ENCODE measurements around the gene TRIM52.

The TRIM52 gene

DNA sequence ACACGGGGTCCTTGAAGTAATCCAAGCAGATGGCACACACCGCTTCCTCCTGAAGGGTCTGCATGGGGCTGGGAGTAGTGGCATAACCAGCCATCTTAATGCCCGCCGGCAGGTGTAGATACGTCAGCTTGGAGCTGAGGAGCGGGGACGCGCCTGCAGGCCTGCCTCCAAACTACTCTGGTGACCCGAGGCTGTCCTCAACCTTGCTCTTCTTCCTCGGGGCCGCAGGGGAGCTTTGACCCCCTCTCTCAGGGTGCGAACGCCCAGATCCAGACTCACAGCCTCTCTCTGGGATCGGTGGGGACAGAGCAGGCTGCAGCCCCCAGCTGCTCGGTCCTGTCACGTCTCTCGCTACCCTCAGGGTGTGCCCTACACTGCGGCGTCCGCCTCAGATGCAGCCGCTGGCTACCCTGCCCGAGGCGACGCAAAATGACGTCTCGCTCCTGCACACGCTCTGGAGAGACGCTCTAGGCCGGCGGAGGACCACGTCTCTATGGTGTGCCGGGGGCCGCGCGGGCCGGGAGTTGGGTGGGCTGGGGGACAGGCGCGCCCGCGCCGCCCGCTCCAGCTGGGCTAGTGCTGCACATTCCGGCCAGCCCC lies at the start of gene TRIM52 (continued):
- TF ChIP-seq, protein P1, sequence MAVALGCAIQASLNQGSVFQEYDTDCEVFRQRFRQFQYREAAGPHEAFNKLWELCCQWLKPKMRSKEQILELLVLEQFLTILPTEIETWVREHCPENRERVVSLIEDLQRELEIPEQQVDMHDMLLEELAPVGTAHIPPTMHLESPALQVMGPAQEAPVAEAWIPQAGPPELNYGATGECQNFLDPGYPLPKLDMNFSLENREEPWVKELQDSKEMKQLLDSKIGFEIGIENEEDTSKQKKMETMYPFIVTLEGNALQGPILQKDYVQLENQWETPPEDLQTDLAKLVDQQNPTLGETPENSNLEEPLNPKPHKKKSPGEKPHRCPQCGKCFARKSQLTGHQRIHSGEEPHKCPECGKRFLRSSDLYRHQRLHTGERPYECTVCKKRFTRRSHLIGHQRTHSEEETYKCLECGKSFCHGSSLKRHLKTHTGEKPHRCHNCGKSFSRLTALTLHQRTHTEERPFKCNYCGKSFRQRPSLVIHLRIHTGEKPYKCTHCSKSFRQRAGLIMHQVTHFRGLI (tag by site-specific recombination; IDR thresholded peaks at IDR 0.05): peak; percentile 73
- TF ChIP-seq KLF10 (tag by site-specific recombination; IDR thresholded peaks at IDR 0.05) (peak; percentile 50; the same call in 1 of the 2 replicates), KLF1 (tag by site-specific recombination; IDR thresholded peaks at IDR 0.05) (peak; percentile 64), ZNF791 (tag by site-specific recombination; IDR thresholded peaks at IDR 0.05) (no peak), ZXDB (tag by site-specific recombination; IDR thresholded peaks at IDR 0.05) (peak; percentile 71), ZBTB7A (tag by site-specific recombination; IDR thresholded peaks at IDR 0.05; ENCODE audit: low read depth) (peak; percentile 70), KLF8 (tag by site-specific recombination; IDR thresholded peaks at IDR 0.05) (peak; percentile 95), ZNF335 (tag by site-specific recombination; conservative IDR thresholded peaks at IDR 0.05) (peak; percentile 91), ZBTB1 (tag by site-specific recombination; IDR thresholded peaks at IDR 0.05) (no peak), ZNF433 (tag by site-specific recombination; IDR thresholded peaks at IDR 0.05; ENCODE audit: low read depth) (no peak), SP2 (tag by site-specific recombination; IDR thresholded peaks at IDR 0.05) (peak; percentile 44; the same call in 1 of the 2 replicates), GLIS2 (tag by site-specific recombination; IDR thresholded peaks at IDR 0.05) (peak; percentile 67; the same call in 1 of the 2 replicates), ZBTB17 (tag by site-specific recombination; IDR thresholded peaks at IDR 0.05) (peak; percentile 85), GFI1B (tag by site-specific recombination; IDR thresholded peaks at IDR 0.05) (no peak), OSR2 (tag by site-specific recombination; IDR thresholded peaks at IDR 0.05) (peak; percentile 42), ZNF24 (tag by site-specific recombination; IDR thresholded peaks at IDR 0.05) (peak; percentile 64; the same call in 1 of the 2 replicates), MZF1 (tag by site-specific recombination; IDR thresholded peaks at IDR 0.05; ENCODE audit: borderline replicate concordance) (peak; percentile 18; the same call in 1 of the 2 replicates), ZNF610 (tag by site-specific recombination; IDR thresholded peaks at IDR 0.05; ENCODE audit: borderline replicate concordance) (0 out of 2 replicates have a peak, but pooled peaks have one; percentile 79)
- TF ChIP-seq, protein P2, sequence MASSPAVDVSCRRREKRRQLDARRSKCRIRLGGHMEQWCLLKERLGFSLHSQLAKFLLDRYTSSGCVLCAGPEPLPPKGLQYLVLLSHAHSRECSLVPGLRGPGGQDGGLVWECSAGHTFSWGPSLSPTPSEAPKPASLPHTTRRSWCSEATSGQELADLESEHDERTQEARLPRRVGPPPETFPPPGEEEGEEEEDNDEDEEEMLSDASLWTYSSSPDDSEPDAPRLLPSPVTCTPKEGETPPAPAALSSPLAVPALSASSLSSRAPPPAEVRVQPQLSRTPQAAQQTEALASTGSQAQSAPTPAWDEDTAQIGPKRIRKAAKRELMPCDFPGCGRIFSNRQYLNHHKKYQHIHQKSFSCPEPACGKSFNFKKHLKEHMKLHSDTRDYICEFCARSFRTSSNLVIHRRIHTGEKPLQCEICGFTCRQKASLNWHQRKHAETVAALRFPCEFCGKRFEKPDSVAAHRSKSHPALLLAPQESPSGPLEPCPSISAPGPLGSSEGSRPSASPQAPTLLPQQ (tag by site-specific recombination; IDR thresholded peaks at IDR 0.05): peak; percentile 66
- TF ChIP-seq, protein P3, sequence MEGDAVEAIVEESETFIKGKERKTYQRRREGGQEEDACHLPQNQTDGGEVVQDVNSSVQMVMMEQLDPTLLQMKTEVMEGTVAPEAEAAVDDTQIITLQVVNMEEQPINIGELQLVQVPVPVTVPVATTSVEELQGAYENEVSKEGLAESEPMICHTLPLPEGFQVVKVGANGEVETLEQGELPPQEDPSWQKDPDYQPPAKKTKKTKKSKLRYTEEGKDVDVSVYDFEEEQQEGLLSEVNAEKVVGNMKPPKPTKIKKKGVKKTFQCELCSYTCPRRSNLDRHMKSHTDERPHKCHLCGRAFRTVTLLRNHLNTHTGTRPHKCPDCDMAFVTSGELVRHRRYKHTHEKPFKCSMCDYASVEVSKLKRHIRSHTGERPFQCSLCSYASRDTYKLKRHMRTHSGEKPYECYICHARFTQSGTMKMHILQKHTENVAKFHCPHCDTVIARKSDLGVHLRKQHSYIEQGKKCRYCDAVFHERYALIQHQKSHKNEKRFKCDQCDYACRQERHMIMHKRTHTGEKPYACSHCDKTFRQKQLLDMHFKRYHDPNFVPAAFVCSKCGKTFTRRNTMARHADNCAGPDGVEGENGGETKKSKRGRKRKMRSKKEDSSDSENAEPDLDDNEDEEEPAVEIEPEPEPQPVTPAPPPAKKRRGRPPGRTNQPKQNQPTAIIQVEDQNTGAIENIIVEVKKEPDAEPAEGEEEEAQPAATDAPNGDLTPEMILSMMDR (tag by site-specific recombination; IDR thresholded peaks at IDR 0.05): peak; percentile 62; the same call in 1 of the 2 replicates
- TF ChIP-seq, protein P4, sequence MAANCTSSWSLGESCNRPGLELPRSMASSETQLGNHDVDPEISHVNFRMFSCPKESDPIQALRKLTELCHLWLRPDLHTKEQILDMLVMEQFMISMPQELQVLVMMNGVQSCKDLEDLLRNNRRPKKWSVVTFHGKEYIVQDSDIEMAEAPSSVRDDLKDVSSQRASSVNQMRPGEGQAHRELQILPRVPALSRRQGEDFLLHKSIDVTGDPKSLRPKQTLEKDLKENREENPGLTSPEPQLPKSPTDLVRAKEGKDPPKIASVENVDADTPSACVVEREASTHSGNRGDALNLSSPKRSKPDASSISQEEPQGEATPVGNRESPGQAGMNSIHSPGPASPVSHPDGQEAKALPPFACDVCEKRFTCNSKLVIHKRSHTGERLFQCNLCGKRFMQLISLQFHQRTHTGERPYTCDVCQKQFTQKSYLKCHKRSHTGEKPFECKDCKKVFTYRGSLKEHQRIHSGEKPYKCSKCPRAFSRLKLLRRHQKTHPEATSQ (tag by site-specific recombination; IDR thresholded peaks at IDR 0.05): peak; percentile 90; the same call in 1 of the 2 replicates
- TF ChIP-seq, protein P5, sequence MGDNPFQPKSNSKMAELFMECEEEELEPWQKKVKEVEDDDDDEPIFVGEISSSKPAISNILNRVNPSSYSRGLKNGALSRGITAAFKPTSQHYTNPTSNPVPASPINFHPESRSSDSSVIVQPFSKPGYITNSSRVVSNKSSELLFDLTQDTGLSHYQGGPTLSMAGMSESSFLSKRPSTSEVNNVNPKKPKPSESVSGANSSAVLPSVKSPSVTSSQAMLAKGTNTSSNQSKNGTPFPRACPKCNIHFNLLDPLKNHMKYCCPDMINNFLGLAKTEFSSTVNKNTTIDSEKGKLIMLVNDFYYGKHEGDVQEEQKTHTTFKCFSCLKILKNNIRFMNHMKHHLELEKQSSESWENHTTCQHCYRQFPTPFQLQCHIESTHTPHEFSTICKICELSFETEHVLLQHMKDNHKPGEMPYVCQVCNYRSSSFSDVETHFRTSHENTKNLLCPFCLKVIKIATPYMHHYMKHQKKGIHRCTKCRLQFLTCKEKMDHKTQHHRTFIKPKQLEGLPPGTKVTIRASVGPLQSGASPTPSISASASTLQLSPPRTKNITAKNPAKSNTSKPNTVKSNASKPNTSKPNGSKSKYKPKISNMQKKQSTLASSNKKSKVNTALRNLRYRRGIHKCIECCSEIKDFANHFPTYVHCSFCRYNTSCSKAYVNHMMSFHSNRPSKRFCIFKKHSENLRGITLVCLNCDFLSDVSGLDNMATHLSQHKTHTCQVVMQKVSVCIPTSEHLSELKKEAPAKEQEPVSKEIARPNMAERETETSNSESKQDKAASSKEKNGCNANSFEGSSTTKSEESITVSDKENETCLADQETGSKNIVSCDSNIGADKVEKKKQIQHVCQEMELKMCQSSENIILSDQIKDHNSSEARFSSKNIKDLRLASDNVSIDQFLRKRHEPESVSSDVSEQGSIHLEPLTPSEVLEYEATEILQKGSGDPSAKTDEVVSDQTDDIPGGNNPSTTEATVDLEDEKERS (tag by site-specific recombination; IDR thresholded peaks at IDR 0.05): 0 out of 2 replicates have a peak, but pooled peaks have one; percentile 16
- TF ChIP-seq, protein P6, sequence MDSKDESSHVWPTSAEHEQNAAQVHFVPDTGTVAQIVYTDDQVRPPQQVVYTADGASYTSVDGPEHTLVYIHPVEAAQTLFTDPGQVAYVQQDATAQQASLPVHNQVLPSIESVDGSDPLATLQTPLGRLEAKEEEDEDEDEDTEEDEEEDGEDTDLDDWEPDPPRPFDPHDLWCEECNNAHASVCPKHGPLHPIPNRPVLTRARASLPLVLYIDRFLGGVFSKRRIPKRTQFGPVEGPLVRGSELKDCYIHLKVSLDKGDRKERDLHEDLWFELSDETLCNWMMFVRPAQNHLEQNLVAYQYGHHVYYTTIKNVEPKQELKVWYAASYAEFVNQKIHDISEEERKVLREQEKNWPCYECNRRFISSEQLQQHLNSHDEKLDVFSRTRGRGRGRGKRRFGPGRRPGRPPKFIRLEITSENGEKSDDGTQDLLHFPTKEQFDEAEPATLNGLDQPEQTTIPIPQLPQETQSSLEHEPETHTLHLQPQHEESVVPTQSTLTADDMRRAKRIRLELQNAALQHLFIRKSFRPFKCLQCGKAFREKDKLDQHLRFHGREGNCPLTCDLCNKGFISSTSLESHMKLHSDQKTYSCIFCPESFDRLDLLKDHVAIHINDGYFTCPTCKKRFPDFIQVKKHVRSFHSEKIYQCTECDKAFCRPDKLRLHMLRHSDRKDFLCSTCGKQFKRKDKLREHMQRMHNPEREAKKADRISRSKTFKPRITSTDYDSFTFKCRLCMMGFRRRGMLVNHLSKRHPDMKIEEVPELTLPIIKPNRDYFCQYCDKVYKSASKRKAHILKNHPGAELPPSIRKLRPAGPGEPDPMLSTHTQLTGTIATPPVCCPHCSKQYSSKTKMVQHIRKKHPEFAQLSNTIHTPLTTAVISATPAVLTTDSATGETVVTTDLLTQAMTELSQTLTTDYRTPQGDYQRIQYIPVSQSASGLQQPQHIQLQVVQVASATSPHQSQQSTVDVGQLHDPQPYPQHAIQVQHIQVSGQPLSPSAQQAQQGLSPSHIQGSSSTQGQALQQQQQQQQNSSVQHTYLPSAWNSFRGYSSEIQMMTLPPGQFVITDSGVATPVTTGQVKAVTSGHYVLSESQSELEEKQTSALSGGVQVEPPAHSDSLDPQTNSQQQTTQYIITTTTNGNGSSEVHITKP (tag by site-specific recombination; IDR thresholded peaks at IDR 0.05): 0 out of 2 replicates have a peak, but pooled peaks have one; percentile 16
- TF ChIP-seq, protein P7, sequence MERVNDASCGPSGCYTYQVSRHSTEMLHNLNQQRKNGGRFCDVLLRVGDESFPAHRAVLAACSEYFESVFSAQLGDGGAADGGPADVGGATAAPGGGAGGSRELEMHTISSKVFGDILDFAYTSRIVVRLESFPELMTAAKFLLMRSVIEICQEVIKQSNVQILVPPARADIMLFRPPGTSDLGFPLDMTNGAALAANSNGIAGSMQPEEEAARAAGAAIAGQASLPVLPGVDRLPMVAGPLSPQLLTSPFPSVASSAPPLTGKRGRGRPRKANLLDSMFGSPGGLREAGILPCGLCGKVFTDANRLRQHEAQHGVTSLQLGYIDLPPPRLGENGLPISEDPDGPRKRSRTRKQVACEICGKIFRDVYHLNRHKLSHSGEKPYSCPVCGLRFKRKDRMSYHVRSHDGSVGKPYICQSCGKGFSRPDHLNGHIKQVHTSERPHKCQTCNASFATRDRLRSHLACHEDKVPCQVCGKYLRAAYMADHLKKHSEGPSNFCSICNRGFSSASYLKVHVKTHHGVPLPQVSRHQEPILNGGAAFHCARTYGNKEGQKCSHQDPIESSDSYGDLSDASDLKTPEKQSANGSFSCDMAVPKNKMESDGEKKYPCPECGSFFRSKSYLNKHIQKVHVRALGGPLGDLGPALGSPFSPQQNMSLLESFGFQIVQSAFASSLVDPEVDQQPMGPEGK (tag by site-specific recombination; IDR thresholded peaks at IDR 0.05): peak; percentile 89
